Right forelimb (tissue), 1 donor: ENCODE measurements around the gene TOP2A.

Experiments used
- DNase-seq: peaks from one replicate; pipeline ENCODE4 v3.0.0-alpha.2; 2018

Gene TOP2A

GRCh38 chr17:40453881-40454612 lies 36.4 kb upstream of the TOP2A start:
- no peak for DNase-seq

GRCh38 chr17:40452921-40453378 lies 35.3 kb upstream of the TOP2A start:
- no peak for DNase-seq

GRCh38 chr17:40452216-40452787 lies 34.6 kb upstream of the TOP2A start:
- DNase-seq = no peak

- DNase-seq = peak; percentile 88
Observed at GRCh38 chr17:40451420-40451819, 33.7 kb upstream of the TOP2A start.

GRCh38 chr17:40450175-40450574 lies 32.5 kb upstream of the TOP2A start:
- DNase-seq = no peak

- DNase-seq = no peak
Observed at GRCh38 chr17:40448639-40449261, 31.1 kb upstream of the TOP2A start.

GRCh38 chr17:40448213-40448638 lies 30.5 kb upstream of the TOP2A start:
- DNase-seq = no peak

GRCh38 chr17:40447806-40448205 lies 30.1 kb upstream of the TOP2A start:
- DNase-seq = no peak

- DNase-seq = no peak
Observed at GRCh38 chr17:40447148-40447644, 29.5 kb upstream of the TOP2A start.

- no peak for DNase-seq
Observed at GRCh38 chr17:40445751-40446468, 28.2 kb upstream of the TOP2A start.

GRCh38 chr17:40443988-40444899 lies 26.5 kb upstream of the TOP2A start:
- no peak for DNase-seq

GRCh38 chr17:40443196-40443987 lies 25.7 kb upstream of the TOP2A start, which contains the start of gene IGFBP4:
Gene IGFBP4, plus strand, starts transcription at chr17:40443450. Its CDS starts 286 bp downstream, at chr17:40443736.
- peak; percentile 91 for DNase-seq

- peak; percentile 71 for DNase-seq
Observed at GRCh38 chr17:40442392-40443195, 24.9 kb upstream of the TOP2A start.

GRCh38 chr17:40440166-40440565 lies 22.5 kb upstream of the TOP2A start:
- no peak for DNase-seq

GRCh38 chr17:40437095-40437732 lies 19.5 kb upstream of the TOP2A start:
- no peak for DNase-seq

- no peak for DNase-seq
Observed at GRCh38 chr17:40436636-40437035, 18.9 kb upstream of the TOP2A start.

GRCh38 chr17:40433551-40434415 lies 16.1 kb upstream of the TOP2A start:
- no peak for DNase-seq

- DNase-seq = peak; percentile 75
Observed at GRCh38 chr17:40432864-40433528, 15.3 kb upstream of the TOP2A start.
